ENCODE results near the gene HOXA6.

DNA sequence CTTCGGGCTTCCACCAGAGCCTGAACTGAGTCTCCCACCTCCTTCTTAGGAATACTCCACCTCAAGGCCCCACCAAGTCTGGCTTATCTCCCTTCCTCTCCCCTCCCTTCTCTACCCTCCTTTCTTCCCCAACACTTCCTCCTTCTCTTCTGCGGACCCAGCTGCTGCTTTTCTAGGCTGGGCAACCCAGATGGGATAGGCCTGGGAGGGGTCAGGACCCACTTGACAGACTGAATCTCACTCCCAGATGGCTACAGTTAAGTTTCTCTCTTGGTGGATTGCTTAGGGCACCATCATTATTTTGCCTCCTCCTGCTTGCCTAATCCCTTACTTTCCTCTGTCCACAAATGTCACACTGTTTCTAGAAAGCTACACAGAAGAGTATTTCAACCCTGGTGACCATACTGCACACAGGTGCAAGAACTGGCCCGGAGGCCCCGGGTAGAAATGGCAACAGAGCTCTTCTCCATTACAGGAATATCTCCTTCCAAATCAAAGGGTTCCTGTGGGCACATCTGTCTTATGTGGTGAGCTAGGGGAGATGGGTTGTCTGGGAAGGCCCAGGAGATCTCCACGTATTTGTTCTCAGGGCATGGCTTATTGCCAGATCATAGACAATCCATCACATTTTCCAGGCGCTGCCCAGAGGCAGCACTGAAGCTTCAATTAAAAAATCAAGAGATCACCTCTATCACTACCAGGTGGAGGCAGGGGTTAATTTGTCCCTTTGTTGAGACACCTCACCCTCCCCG is 42.6 kb upstream of the HOXA6 start:
- no peak for TF ChIP-seq CTCF (conservative IDR thresholded peaks at IDR 0.05)
- TF ChIP-seq EZH2 (IDR thresholded peaks at IDR 0.05; ENCODE audit: low read depth): no peak
